ENCODE results near the gene PHYKPL.
"Not testable (repeated sequence)": the region's sequence is repeated elsewhere in the genome, so short reads cannot be mapped to it uniquely, and the experiment has no call there.

PHYKPL gene

DNA sequence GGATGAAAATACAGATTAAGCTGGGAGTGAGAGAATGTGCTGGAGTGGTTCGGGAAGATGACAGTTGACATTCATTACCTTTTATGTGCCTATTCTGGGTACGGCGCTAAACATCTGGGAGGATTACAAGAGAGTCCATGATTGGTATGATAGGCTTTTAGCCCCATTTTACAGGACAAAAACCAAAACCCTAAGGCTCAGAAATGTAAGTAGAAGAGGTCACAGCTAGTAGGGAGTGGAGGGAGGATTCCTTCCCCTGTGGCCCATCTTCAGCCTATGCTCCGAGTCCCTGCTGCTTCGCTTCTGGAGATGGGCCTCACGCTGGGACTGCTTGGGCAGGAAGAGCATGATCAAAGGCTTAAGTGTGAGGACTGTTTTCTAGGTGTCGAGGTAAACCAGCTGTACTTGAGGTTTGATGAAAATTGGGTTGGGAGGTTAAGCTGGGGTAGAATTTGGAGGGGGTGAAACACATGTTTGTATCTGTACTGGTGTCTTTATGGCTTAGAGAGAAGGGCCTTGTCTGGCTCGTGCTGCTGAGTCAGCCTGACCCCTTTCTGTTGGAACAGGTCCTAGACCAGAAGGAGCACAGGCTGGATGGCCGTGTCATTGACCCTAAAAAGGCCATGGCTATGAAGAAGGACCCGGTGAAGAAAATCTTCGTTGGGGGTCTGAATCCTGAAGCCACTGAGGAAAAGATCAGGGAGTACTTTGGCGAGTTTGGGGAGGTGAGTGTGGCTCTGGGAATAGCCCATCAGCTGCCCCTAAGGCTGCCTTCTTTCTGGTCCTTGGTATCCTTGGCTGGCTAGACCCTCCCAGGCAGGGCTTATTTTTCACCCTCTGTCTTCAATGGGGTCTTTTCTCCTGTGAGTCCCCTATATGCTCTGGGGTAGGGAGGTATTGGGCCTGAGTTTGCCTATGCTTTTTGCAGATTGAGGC is 26.2 kb downstream of the PHYKPL start:
- DNase-seq, result no peak

- DNase-seq, result no peak
Measured at GRCh38 chr5:178205749-178206047, 26.9 kb downstream of the PHYKPL start.

DNA sequence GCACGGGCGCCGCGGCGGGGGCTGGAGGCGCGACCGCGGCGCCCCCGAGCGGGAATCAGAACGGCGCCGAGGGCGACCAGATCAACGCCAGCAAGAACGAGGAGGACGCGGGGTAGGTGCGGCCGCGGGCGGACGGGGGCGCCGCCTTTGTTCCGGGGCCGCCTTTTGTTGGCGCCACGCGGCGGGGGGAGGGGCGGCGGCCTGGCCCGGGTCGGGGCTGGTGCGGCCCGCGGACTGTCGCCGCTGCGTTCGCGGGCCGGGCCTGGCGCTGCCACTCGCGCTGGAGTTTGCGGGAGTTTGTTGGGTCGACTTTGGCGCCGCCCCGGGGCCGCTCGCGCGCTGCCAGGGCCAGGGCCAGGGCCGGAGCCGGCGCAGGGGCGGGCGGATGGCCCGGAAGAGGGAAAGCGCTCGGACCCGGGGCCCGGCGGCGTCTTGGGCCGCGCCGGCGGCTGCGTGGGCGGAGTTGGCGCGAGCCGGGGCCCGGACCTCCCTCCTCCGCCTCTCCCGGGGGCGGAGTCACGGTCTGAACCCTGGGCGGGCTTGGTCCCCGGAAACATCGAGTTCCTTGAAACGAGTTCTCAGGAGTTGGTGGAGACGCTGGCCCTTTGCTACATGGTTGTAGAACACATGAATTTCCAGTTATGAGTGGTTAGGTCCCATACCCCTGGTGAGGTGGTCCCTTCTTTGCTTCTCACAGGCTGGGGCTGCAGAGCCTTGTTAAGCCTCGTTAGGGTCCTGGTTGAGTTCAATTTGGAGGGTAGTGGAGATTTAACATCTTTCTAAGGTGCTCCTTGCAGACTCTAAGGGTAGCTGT is 27.5 kb downstream of the PHYKPL start:
- peak; percentile 62 to 63 for DNase-seq

DNA sequence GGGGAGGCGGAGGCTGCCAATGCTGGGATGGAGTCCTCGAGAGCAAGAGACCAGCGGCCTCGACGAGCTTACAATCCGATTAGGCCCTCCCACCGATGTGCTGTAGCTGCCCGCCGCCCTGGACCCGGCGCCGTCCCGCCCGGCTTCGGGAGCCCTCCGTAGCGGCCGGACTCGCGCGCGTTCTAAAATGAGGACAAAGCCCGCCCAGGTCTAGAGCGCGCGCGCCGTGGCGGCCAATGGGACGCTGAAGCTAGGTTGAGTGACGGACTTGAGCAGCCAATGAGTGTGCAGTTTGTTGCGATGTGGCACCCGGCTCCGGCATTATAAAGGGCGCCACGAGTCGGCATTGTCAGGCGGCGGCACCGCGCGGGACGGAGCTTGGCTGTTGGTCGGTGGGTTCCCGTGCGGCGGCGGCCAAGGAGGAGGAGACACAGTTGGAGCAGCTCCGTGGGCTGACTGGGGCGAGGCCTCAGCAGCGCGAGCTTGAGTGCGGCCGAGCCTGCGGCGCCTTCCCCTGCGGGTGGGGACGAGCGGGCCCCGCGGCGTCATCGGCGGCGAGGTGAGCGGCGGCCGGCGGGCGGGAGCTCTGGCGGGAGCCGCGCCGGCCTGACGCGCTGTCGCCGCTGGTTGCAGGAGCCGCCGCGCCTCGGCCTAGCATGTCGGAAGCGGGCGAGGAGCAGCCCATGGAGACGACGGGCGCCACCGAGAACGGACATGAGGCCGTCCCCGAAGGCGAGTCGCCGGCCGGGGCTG is 28.2 kb downstream of the PHYKPL start, which contains the start of gene HNRNPAB:
HNRNPAB (plus strand) TSS at position 352 of the 753 bp plus-strand sequence; CDS start at position 657, 305 bp downstream.
- DNase-seq, result peak; percentile 94 to 95

- DNase-seq, result peak in 1 of 2 experiments; percentile 20
Measured at GRCh38 chr5:178203670-178204181, 28.9 kb downstream of the PHYKPL start.

GRCh38 chr5:178202541-178202940 is 30.1 kb downstream of the PHYKPL start:
- DNase-seq, result no peak

GRCh38 chr5:178201927-178202235 is 30.7 kb downstream of the PHYKPL start:
- no peak for DNase-seq

- DNase-seq, result no peak
Measured at GRCh38 chr5:178201221-178201926, 31.2 kb downstream of the PHYKPL start.

DNA sequence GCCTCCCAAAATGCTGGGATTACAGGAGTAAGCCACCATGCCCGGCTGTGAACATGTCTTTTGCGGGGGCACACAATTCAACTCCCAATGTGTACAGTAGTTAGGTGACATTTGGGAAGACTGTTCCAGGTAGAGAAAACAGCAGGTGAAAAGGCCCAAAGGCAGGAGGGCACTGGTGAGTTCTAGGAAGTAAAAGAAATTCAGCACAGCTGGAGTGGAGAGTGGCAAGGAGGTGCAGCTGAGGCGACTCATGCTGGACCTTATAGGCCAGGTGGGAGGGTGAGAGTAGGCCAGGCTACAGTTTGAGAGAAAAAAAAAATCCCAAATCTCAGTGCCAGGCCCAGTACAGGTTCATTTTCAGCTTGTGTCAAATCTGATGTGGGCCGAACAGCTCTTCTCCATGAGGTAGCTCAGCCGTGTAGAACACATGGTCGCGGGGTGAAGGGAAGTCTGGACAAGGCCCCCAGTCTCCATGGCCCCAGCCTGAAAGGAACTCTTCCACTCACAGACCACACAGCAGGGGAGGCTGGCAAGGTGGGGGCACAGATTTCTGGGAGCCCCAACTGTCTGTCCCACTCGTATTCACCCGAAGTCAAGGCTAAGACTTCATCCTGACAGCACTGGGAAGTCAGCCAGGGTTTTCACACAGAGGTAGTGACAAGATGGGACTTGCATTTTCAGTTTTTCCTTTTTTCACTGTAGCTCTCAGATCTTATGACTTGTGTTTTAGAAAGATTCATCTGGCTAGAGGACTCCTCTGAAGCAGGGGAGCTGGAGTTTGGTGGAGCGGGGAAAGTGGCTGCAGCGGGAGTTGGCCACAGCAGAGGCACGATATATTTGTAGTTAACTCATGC is 32.8 kb downstream of the PHYKPL start:
- DNase-seq, result no peak

DNA sequence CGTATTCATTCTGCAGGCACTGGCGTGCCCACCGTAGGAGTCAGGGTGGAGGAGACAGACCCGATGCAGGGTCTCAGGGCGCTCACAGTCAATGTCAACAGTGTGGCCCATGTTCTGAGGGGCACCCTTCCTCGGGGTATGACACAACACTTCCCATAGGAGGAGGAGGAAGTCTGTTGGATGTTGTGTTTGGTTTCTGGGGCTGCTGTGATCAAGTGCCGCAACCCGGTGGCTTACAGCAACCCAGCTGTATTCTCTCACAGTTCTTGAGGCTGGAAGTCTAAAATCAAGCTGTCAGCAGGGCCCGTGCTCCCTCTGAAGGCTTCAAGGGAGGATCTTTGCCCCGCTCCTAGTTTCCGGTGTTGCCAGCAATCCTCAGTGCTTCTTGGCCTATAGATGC is 33.9 kb downstream of the PHYKPL start:
- DNase-seq, result no peak

DNA sequence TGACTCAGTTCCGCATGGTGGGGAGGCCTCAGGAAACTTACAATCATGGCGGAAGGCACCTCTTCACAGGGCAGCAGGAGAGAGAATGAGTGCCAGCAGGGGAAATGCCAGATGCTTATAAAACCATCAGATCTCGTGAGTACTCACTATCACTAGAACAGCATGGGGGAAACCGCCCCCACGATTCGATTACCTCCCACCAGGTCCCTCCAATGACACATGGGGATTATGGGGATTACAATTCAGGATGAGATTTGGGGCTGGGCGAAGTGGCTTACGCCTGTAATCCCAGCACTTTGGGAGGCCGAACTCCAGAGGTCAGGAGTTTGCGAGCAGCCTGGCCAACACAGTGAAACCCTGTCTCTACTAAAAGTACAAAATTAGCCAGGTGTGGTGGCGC is 34.5 kb downstream of the PHYKPL start:
- not testable (repeated sequence) for DNase-seq

- DNase-seq, result no peak
Measured at GRCh38 chr5:178196986-178197385, 35.6 kb downstream of the PHYKPL start.

DNA sequence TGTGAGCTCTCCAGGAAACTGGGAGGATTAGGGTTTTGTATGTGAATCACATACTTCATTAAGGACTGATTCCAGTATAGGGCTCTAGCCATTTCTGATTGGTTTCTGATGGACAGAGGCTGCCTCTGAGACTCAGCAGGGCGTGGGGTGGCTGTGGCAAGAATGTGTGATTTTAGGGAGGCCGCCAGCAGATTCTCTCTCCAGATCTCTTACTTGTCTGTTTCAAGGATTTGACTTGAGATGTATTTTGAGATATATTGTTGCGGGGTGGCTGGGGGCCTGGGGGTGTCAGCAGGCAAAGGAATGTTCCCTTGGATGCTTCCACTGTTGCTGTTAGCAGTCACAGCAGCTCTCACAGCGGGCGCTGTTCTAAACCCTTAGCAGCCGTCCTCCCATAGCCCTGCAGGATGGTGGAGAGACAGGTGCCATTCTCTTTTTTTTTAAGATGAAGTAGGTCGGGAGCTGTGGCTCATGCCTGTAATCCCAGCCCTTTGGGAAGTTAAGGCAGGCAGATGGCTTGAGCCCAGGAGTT is 36.3 kb downstream of the PHYKPL start:
- DNase-seq, result no peak

- no peak for DNase-seq
Measured at GRCh38 chr5:178194026-178194425, 38.6 kb downstream of the PHYKPL start.

DNA sequence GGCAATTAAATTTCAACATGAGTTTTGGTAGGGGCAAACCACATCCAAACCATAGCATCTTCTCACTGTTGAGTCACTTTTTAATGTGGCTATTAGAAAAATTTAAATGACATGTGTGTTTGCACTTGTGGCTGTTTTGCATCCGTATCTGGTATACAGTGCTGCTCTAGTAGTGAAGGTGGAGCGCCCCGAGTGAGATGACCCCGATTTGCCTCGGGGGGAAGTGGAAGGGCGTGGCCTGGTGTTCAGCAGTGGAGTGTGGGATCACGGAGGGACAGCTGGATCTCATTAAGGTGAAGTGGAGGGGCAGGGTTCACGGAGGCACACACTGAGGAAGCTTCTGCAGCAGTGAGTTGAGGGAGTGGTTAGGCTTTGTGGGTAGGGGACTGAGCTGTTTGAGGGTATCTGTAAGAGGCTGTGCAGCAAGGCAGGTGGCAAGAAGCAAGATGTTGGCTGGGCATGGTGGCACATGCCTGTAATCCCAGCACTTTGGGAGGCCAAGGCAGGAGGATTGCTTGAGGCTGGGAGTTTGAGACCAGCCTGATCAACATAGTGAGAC is 39.3 kb downstream of the PHYKPL start:
- no peak for DNase-seq

- DNase-seq, result no peak
Measured at GRCh38 chr5:178192787-178193186, 39.8 kb downstream of the PHYKPL start.

GRCh38 chr5:178192244-178192643 is 40.4 kb downstream of the PHYKPL start:
- DNase-seq, result no peak

DNA sequence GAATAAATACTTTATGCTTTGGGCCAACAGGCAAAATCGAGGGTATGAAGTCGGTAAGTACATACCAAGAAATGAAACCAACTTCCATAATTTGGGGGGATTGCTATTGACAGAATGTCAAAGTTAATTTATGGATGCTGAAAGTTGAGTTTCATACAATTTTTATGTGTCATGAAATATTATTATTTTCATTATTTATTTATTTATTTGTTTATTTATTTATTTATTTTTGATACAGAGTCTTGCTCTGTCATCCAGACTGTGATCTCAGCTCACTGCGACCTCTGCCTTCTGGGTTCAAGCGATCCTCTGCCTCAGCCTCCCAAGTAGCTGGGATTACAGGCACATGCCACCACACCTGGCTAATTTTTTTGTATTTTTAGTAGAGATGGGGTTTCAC is 40.9 kb downstream of the PHYKPL start:
- no peak for DNase-seq

DNA sequence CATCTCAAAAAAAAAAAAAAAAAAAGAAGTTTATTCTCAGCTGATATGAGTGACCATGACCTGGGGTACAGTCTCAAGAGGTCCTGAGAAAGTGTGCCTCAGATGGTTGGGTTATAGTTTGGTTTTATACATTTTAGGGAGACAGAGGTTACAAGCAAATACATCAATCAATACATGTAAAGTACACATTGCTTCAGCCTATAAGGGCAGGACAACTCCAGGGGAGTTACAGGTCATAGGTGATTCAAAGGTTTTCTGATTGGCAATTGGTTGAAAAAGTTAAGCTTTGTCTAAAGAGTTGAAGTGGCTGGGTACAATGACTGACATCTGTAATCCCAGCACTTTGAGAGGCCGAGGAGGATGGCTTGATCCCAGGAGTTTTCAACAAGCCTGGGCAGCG is 43.2 kb downstream of the PHYKPL start:
- DNase-seq, result no peak

- DNase-seq, result no peak
Measured at GRCh38 chr5:178187014-178187413, 45.6 kb downstream of the PHYKPL start, which contains the start of gene GMCL2. Gene GMCL2 (minus strand): TSS chr5:178187371. CDS start chr5:178187299, 72 bp downstream.

DNA sequence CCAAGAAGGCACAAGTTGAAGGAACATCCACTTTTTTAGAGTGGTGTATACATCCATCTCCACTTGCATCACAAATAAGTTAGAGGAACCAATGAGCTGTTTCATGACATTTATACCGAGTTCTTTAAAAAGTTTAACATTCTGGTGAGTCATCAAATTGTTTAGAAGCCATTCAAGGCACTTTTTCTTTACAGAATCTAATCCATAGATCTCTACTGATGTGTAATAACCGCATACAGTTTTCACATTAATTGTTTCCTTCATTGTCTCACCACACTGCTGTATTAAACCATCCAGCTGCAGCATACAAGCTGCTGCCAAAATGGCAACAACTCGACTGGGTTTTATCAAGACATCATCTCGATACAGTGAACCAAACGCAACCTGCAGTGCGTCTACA is 46.2 kb downstream of the PHYKPL start:
- no peak for DNase-seq
